HG03066 (cell line): ENCODE results near the gene TEKT4.
"Not testable (repeated sequence)": the region's sequence is repeated elsewhere in the genome, so short reads cannot be mapped to it uniquely, and the experiment has no call there.

Experiments used
- ATAC-seq: cut with Tn5 transposase; IDR thresholded peaks from one replicate; pipeline ENCODE4 v1.9.1; 2021; ENCODE audit warnings: low read depth; ENCODE audit not compliant: unreplicated experiment

TEKT4 gene

GRCh38 chr2:94875820-94876522, 4.7 kb downstream of the TEKT4 start:
- no peak for ATAC-seq

GRCh38 chr2:94876523-94876863, 5.3 kb downstream of the TEKT4 start:
- ATAC-seq: no peak

- ATAC-seq: no peak
These were observed 5.9 kb downstream of the TEKT4 start for GRCh38 chr2:94877129-94877528.

- ATAC-seq: not testable (repeated sequence)
These were observed 7.3 kb downstream of the TEKT4 start for GRCh38 chr2:94878575-94878974.

GRCh38 chr2:94879314-94879981, 8.2 kb downstream of the TEKT4 start:
- no peak for ATAC-seq

- ATAC-seq: no peak
These were observed 8.8 kb downstream of the TEKT4 start for GRCh38 chr2:94879982-94880377.

GRCh38 chr2:94880507-94880906, 9.3 kb downstream of the TEKT4 start:
- no peak for ATAC-seq

GRCh38 chr2:94881070-94881469, 9.8 kb downstream of the TEKT4 start:
- no peak for ATAC-seq

GRCh38 chr2:94890234-94890633, 19.0 kb downstream of the TEKT4 start:
- no peak for ATAC-seq

- ATAC-seq: not testable (repeated sequence)
These were observed 24.0 kb downstream of the TEKT4 start for GRCh38 chr2:94895273-94895672.

GRCh38 chr2:94906976-94907375, 35.7 kb downstream of the TEKT4 start:
- not testable (repeated sequence) for ATAC-seq

- no peak for ATAC-seq
These were observed 52.0 kb downstream of the TEKT4 start for GRCh38 chr2:94923196-94923595.

- ATAC-seq: not testable (repeated sequence)
These were observed 53.8 kb downstream of the TEKT4 start for GRCh38 chr2:94924999-94925398.
